Measurements from ENCODE around the gene SLC22A4.

Gene SLC22A4

GRCh38 chr5:132262882-132263547 is 31.2 kb upstream of the SLC22A4 start:
- DNase-seq, result no peak

- no peak for DNase-seq
Observed at GRCh38 chr5:132263548-132264261, 30.5 kb upstream of the SLC22A4 start.

- DNase-seq, result no peak
Observed at GRCh38 chr5:132264546-132265335, 29.5 kb upstream of the SLC22A4 start.

DNA sequence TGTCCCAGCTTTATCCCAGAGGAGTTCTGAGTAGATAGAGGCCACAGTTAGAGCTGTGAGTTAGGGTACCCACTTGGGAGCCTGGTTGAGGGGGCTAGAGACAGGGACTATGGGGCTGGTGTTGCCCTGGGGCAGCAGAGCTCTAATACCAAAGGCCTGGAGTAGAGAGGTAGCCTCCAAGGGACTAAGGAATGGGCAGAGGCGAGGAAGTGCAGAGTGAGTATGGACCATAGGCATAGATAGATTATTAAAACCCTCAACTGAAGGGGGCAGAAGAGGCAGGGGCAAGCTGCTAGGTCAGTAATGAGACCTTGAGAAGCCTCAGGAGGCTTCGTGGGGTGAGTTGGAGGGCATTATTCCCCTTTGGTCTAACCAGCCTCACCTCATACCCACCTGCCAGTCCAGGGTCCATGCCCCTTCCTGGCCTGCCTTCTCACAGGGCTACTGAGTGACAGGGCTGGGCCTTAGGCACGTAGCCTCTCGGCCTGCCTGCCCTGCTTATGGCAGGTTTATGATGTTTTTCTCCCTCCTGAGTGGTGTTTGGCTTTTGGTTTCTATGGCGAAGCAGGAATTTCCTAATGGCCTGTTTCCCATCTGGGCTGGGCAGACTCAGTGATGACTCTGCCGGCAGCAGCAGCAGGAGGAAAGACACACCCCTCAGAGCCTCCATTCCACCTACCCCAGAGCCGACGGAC is 28.7 kb upstream of the SLC22A4 start:
- DNase-seq, result no peak

DNA sequence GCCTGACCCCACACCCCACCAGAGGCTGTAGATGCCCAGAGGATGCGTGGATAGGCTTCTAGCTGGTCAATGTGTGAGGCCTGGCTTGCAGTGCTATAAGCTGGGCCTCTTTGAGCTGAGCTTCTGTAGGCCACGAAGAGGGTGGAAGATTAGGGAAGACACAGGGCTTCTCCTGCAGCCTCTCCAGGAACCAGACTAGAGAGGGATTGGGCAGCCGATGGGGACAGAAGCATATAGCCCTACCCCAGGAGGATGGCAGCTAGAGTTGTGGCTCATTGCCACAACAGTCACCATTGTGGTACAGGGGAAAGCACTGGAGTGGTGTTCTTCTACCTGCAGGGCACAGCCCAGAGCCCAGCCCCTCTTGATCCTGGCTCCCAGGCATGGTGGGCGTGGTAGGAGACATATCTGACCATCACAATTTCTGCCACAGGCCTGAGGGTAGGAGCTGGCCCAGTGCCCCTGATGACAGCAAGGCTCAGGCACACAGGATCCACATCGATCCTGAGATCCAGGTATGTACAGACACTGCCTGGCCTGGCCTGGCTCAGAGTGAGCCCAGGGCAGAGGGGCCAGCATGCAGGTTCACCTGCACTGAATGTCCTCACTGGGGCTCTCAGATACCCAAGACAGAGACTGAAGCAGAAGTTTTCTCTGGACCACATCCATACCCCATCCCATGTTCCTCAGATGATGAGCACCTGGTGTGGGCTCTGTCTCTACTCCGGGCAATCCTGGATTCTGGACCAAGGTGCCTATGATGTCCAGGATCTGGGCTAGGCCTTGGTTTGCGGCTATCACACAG is 28.0 kb upstream of the SLC22A4 start:
- no peak for DNase-seq

- no peak for DNase-seq
Observed at GRCh38 chr5:132266836-132267160, 27.4 kb upstream of the SLC22A4 start.

- DNase-seq, result no peak
Observed at GRCh38 chr5:132267166-132267739, 26.9 kb upstream of the SLC22A4 start.

DNA sequence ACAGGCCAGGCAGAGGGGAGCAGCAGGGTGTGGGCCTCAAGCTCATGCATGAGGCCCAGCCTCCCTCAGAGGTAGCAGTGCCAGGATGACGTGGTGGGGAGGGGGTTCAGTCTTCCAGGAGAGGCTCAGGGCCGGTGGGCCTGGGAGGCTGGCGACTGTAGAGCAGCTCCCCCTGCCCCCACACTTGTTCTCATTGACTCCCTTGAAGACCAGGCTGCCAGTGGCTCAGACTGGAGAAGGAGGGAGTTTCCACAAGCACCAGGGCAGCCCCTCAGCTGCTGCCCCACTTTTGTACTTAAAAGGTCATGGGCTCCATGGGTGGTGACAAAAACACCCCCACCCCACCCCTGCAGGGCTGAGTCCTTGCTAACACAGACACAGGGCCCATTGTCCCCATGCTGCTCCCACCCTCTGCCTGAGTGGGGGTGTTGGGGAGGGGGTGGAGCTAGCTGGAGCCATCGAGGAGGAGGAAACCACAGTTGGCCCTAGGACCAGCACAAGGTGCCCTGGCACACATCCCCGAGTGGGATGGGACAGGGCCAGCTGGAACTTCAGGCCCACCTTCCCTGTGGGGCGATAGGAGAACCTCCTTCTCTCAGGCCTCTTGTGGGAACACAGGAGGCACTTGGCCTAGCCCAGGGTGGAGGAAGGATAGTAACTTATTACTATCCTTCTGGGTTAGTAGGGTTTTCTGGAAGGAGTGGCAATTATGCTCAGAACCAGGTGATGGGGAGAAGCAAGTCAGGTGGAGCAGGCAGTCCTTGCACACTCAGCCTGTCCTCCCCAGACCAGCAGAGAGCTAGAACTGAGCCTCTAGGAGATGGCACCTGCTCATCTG is 26.0 kb upstream of the SLC22A4 start:
- DNase-seq, result no peak

DNA sequence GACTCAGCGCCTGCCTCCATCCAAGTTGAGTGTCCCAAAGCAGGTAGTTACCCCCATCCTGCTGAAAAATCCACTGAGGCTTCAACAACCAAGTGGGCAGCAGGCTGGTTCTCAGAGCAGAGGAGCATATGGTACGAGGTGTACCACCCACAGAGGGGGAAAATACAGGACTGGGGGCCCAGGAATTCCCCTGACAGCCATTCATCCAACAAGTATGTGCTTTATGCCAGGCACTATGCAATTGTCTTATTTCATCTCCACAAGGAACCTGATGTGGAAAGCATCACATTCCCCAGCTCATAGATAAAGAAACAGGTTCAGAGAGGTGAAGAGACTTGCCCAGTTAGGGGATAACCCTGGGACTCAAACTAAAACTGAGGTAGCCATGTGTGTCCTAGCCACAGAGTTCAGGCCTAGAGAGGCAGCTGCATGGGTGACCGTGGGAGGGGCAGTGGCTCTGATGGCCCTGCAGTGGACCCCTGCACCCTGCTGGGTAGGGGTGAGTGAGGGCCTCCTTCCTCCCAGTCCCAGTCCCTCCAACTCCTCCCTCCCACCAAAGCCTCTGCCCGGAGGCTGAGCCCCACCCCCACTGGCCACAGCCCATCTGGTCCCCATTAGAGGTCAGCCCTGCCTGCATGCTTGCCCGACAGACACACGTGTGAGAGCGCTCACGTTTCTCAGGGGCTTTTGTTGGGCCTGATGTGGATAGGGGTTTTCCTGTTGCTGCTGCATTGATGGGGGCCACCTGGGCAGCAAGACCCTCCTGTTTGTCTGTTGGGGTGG is 25.2 kb upstream of the SLC22A4 start:
- no peak for DNase-seq

DNA sequence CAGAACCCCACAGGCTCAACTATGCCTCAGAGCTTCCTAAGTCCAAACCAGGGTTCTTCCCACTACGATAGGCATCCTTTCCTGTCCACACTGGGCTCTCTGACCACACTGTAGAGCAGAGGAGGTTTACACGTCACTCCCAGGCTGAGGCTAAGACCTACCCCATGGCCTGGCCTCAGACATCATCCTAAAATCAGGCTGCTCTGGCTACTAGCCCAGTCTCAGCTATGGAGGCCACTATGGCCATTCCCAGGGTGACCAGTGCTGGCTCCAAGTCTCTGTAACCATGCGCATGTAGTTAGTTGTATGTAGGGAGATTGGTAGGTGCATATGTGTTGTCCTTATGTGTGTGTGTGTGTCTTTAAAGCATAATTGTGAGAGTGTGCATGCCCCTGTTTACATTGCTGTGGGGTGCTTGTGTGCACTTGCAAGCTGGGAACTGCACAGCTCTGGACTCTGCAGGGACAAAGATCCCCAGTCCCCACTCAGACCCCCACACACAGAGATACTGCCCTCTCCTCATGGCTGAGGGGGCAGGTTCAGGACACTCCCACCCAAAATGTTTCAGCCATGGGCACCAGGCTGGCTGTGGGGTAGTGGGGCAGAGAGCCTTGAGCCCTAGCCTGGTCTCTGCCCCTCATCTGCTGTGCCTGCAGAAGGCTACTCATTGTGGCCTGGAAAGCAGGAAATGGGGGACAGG is 24.4 kb upstream of the SLC22A4 start:
- DNase-seq, result no peak

- no peak for DNase-seq
Observed at GRCh38 chr5:132270335-132270665, 23.9 kb upstream of the SLC22A4 start.

- no peak for DNase-seq
Observed at GRCh38 chr5:132270706-132271105, 23.5 kb upstream of the SLC22A4 start.

DNA sequence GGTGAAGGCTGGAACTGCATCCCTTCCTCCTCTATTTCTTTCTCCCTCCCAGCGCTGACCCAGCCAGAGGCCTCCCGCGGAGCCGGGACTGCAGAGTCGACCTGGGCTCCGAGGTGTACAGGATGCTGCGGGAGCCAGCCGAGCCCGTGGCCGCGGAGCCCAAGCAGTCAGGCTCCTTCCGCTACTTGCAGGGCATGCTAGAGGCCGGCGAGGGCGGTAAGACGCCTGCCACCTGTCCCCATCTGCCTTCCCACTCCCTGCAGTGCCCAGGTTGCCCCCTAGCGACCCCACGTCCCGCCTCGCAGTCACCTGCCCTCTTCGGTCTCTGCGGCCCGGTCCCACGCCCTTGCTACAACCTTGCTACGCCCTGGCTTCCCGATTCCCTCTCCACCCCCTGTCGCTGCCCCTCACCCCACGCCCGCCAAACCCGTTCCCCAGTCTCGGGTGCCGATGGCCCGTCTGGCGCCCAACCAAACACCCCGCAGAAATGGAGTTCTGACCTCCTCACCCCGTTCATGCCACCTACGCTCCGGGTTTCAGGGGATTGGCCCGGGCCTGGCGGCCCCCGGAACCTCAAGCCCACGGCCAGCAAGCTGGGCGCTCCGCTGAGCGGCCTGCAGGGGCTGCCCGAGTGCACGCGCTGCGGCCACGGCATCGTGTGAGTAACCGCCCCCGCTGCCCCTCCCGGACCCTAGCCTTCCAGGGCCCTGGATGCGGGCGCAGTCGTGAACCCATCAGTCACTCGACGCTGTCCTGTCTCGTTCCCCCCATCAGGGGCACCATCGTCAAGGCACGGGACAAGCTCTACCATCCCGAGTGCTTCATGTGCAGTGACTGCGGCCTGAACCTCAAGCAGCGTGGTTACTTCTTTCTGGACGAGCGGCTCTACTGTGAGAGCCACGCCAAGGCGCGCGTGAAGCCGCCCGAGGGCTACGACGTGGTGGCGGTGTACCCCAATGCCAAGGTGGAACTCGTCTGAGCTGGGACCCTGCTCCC is 22.6 kb upstream of the SLC22A4 start:
- DNase-seq, result no peak

DNA sequence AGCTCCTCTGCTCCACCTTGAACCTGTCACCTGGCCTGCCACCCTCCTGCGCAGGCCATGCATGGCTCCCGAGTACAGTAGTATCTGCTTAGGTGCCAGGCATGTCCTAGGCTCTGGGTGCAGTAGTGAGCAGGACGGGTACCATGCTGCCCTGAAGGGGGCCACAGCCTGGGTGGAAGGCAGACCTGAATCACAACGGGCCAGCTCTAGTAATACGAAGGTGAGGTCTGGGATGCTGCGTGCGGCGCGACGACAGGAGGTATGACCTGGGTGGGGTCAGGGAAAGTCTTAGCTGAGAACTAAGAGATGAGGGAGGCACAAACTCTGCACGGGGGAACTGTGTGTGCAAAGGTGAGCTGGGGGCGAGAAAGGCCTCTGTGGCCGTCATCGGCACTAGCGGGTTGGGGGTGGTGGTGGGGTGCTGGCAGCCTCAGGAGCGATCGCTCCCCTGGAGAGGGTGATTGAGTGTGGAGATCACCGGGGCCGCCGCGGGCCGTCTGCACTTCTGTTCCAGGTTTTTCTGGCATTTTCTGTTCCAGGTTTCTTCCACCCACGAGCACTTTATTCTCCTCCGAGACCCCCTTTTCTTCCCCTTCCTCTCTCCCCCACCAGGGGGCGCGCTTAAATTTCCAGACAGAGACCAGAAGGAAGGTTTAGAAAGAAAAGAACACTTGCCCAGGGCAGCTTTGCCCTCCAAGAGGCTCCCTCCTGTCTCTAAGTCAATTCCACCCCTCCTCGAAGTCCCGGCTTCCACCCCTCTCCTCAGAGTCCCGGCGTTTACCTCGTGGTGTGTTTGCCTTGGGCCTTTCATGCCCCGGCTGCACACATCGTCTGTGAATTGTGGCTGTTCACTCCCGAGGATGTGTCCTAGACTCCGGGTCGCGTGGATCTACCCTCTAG is 21.6 kb upstream of the SLC22A4 start:
- DNase-seq, result peak; percentile 38 to 61

DNA sequence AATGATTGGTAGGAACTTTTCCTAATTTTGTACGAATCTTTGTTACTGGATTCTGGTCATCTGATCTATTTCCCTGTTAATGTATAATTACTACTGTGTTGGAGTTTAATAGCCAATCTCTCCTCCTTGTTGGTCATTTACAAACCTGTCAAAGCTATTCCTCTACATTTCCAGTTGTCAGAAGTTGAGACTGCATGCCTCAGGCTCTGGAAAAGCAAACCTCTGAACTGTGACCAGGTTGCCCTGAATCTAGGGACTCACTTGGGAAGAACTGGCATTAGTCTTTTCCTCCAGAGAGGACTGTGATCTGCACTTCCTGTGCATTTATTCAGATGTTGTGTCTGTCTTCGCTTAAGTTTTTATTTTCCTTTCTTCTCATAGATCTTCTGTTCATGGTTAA is 20.6 kb upstream of the SLC22A4 start:
- DNase-seq, result no peak

DNA sequence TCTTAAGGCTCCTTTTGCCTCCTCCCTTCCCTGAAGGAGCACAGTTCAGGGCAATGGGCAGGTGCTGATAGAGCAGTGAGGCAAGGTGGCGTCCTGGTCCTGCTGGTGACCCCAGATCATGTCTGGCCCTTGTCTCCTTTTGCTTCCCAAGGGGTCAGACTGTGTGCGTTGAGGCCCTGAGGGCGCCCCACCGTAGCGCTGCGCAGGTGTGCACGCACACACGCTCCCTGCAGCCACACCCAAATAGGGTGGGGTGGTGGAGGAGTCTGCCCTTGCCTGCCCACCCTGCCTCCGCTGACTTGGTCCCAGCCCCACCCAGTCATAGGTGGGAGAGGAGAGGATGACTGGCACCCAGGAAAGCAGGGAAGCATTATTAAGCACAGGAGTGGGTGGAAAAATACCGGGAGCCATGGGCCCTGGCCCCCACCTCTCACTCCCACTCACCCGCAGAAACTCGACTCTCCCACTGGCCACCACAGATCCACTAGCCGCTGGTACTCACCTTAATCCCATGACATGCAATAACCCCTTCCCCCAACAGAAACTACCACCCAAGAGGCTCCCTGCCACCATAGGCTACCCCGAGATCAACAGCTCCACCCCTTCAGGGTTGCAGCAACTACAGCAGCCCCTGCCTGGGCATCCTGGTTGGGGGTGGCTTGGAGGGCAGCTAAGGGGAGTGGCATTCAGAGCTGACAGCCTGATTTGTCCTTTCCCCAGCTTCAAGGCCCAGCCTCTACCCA is 20.0 kb upstream of the SLC22A4 start:
- no peak for DNase-seq

Measured in inflammatory macrophage (primary cell).